Heart left ventricle (tissue), 16 donors: ENCODE results near the gene NEU3. TPM values are rescaled to one million over a fixed set of nuclear protein-coding genes. Genes with fewer than 3 reads are reported as not detected.

Source experiments
- ATAC-seq, 4 donors: fragments of 200-7000 bp; cut with Tn5 transposase; one replicate each; pipeline ENCODE4 v1.9.1; 2020 to 2022; ENCODE audit warnings: moderate library complexity in 4 of 4, mild to moderate bottlenecking in 3 of 4, moderate number of reproducible peaks in 1 of 4
- DNase-seq, 5 donors: peaks; one replicate each; pipeline ENCODE4 v3.0.0-alpha.2; 2020
- H3K27ac ChIP-seq, 12 donors: fragments of 200-600 bp; sonication (generic) in 4 of 12; one replicate each; pipeline versions ENCODE4 v1.5.0 to v1.8.0; 2016 to 2022; ENCODE audit warnings: mild to moderate bottlenecking in 2 of 12
- H3K27me3 ChIP-seq, 9 donors: fragments of 200-600 bp; sonication (generic) in 2 of 9; one replicate each; pipeline versions ENCODE4 v1.5.1 to v1.8.0; 2016 to 2022; ENCODE audit warnings: mild to moderate bottlenecking in 3 of 9
- H3K36me3 ChIP-seq, 9 donors: fragments of 200-600 bp; sonication (generic) in 2 of 9; one replicate each; pipeline versions ENCODE4 v1.5.0 to v1.8.0; 2018 to 2022; ENCODE audit warnings: mild to moderate bottlenecking in 2 of 9
- H3K4me1 ChIP-seq, 12 donors: fragments of 200-600 bp; sonication (generic) in 4 of 12; one replicate each; pipeline versions ENCODE4 v1.5.0 to v1.8.0; 2016 to 2022; ENCODE audit warnings: mild to moderate bottlenecking in 3 of 12
- H3K4me3 ChIP-seq, 12 donors: fragments of 200-600 bp; sonication (generic) in 4 of 12; one replicate each; pipeline versions ENCODE4 v1.5.0 to v1.8.0; 2017 to 2022; ENCODE audit warnings: mild to moderate bottlenecking in 9 of 12, moderate library complexity in 4 of 12
- H3K9me3 ChIP-seq, 12 donors: fragments of 200-600 bp; sonication (generic) in 4 of 12; one replicate each; pipeline versions ENCODE4 v1.5.0 to v1.8.0; 2016 to 2022; ENCODE audit warnings: mild to moderate bottlenecking in 1 of 12
- POLR2A ChIP-seq, 2 donors: fragments of 450-650 bp; IDR thresholded peaks; one replicate each; pipeline ENCODE4 v1.6.1; 2017; ENCODE audit warnings: antibody characterized with exemption in 2 of 2, mild to moderate bottlenecking in 2 of 2, moderate library complexity in 2 of 2
- WGBS, 4 donors: extraction: QIAGEN DNeasy Blood & Tissue Kit in 2 of 4; methylation state at CpG; one replicate each; pipeline versions ENCODE4 v1.1.5 to v1.1.7; 2013 to 2018; 5-methylcytosine and 5-hydroxymethylcytosine counted together
- intact Hi-C, 10 donors: fragments of 100-400 bp; cut with DNase I; formaldehyde crosslinking; loops; one replicate each; pipeline versions ENCODE4 v1.11.1 to v1.14.2; 2022
- polyA plus RNA-seq, 2 donors: library from polyadenylated mRNA; stranded (reverse); fragments of 200-250 nt; gene quantifications; one replicate each; pipeline ENCODE4 v1.2.3, GENCODE V29; 2013
- total RNA-seq, 9 donors: library from RNA; depleted of rRNA in 2 of 9; stranded (reverse); fragments of >200 nt in 2 of 9; fragmentation: NEBNext Ultra II Directional in 3 of 9; extraction: Animal tissue kit (Norgen Biotek cat#: 25700) in 3 of 9; gene quantifications; one replicate each; pipeline versions ENCODE4 v1.1.0 to v1.2.4, GENCODE V29; 2016 to 2023
- TF ChIP-seq, protein P1 (sequence below), 12 donors: fragments of 200-600 bp; sonication (generic) in 4 of 12; IDR thresholded peaks; one replicate each; pipeline versions ENCODE4 v1.5.0 to v1.8.0; 2018 to 2022; ENCODE audit warnings: antibody characterized with exemption in 12 of 12, mild to moderate bottlenecking in 5 of 12
- donor health status: ischemic (EF 13 %, LVEDD 7.1; RV severe dilation, severe dysfunction).
- donor health status: healthy with polysubstance abuse.
- donor health status: DM: no; HTN: yes; CAD: no.
- donor health status: DM: no; HTN: no; CAD: no.
- donor health status: ischemic (EF 25% LVEDD 6.9; RV normal size, moderate dysfunction).
- donor health status: ischemic (EF 25% LVEDD 5.7; RV mildly dilated, moderate dysfunction).
- donor health status: healthy.
- donor health status: DM: yes; HTN: yes; CAD: no.
- donor health status: ischemic (EF 35%, LVEDD 5.7; RV mildly dilated, moderate dysfunction).
- donor health status: nonischemic (EF 11% LVEDD 7.7; RV severe dilation, severe dysfunction).
- donor health status: DM: yes; HTN: yes; CAD: no.
- donor health status: PGD.
- donor health status: ischemic (EF 29% LVEDD 5.4; RV normal size, mild dysfunction).
- donor health status: nonischemic (EF 23%, LVEDD 6.1; RV moderate dilation, normal function).

The NEU3 gene
- total and polyA plus RNA-seq, 11 donors = 5.1 to 16.6 (median 7.7) TPM

DNA sequence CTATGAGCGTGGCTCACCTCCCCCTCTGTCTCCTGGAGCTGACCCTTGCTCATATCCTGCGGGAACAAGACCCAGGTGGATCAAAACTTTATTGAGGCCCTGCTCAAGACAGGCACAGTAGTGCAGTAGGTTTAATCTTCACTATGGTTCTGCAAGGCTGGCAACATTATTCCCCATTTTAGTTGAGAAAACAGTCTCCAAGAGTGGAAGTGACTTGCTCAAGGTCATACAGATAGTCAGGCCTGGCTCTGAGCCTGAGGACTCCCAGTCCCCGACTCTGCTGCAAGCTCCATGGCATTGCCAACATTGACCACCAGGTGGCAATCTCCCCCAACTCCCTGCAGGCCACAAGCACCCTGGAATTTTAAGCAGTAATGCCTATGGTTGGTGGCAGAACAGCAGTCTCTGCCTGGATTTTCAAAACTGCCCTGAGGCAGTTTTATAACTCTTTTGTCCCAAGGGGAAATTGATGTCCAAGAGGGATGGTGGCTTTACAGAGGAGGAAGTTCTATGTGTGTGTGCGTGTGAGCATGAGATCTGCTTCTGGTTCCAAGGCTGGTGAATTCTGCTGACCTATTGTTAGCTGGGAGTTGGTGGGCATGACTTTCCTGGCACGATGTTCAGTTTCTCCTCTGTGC, 34.1 kb downstream of the NEU3 start:
- 41 to 55% (median 50%) methylated on average over 5 of the region's 5 CpGs for WGBS, 4 donors
- H3K9me3 ChIP-seq = peaks cover 0 to 8% (median 0%) of the 10 kb centered on the region in 12 donors

GRCh38 chr11:75023446-75024067, 34.8 kb downstream of the NEU3 start:
- intact Hi-C loops = loop anchor here in 9 of 10 donors (2.0 to 5.0 kb wide), 4 partner anchors 76 to 225 kb away; partner anchors contain the start of genes SPCS2 (in 1 of the 9), TPBGL (in 1 of the 9) and XRRA1 (in 1 of the 9)
- ATAC-seq (peak in 2 of 4 donors; percentile 3 to 5), DNase-seq (no peak)
- H3K36me3 ChIP-seq = no peaks in the 10 kb centered on the region
- no peak overlapping the region for H3K4me3 ChIP-seq
- H3K27me3 ChIP-seq = no peaks in the 10 kb centered on the region
- 87 to 95% (median 89%) methylated on average over 6 of the region's 6 CpGs for WGBS, 4 donors
- no peak for TF ChIP-seq POLR2A (IDR thresholded peaks at IDR 0.05)
- TF ChIP-seq, protein P1, sequence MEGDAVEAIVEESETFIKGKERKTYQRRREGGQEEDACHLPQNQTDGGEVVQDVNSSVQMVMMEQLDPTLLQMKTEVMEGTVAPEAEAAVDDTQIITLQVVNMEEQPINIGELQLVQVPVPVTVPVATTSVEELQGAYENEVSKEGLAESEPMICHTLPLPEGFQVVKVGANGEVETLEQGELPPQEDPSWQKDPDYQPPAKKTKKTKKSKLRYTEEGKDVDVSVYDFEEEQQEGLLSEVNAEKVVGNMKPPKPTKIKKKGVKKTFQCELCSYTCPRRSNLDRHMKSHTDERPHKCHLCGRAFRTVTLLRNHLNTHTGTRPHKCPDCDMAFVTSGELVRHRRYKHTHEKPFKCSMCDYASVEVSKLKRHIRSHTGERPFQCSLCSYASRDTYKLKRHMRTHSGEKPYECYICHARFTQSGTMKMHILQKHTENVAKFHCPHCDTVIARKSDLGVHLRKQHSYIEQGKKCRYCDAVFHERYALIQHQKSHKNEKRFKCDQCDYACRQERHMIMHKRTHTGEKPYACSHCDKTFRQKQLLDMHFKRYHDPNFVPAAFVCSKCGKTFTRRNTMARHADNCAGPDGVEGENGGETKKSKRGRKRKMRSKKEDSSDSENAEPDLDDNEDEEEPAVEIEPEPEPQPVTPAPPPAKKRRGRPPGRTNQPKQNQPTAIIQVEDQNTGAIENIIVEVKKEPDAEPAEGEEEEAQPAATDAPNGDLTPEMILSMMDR (IDR thresholded peaks at IDR 0.05) = no peak
- H3K4me1 ChIP-seq = peaks cover 0 to 22% (median 5%) of the 10 kb centered on the region in 12 donors
- peak overlapping the region in 3 of 12 donors; percentile 17 to 61 (median 46) for H3K27ac ChIP-seq
- H3K9me3 ChIP-seq = peaks cover 0 to 8% (median 0%) of the 10 kb centered on the region in 12 donors

More for the DNA sequence above, 34.1 kb downstream of the NEU3 start:
- Histone ChIP-seq H3K27me3 (no peaks in the 10 kb centered on the region), H3K27ac (peak overlapping the region in 6 of 12 donors; percentile 17 to 64 (median 39)), H3K4me1 (peaks cover 0 to 22% (median 5%) of the 10 kb centered on the region in 12 donors), H3K36me3 (no peaks in the 10 kb centered on the region), H3K4me3 (no peak overlapping the region)
- TF ChIP-seq, protein P1 (IDR thresholded peaks at IDR 0.05) = peak; percentile 81 to 97 (median 94)
- TF ChIP-seq POLR2A (IDR thresholded peaks at IDR 0.05) = no peak
- DNase-seq (peak; percentile 71 to 84 (median 78)), ATAC-seq (peak; percentile 86 to 93 (median 90))
- intact Hi-C loops = loop anchor here in 8 of 10 donors (2.0 to 5.0 kb wide), 3 partner anchors 76 to 226 kb away; partner anchors contain the start of genes SPCS2 (in 1 of the 8) and XRRA1 (in 1 of the 8)

GRCh38 chr11:75024068-75024449, 35.3 kb downstream of the NEU3 start:
- Histone ChIP-seq H3K27me3 (no peaks in the 10 kb centered on the region), H3K4me3 (no peak overlapping the region), H3K4me1 (peaks cover 0 to 22% (median 5%) of the 10 kb centered on the region in 12 donors), H3K27ac (peak overlapping the region in 1 of 12 donors; percentile 61), H3K36me3 (no peaks in the 10 kb centered on the region), H3K9me3 (peaks cover 0 to 3% (median 0%) of the 10 kb centered on the region in 12 donors)
- TF ChIP-seq, protein P1 (IDR thresholded peaks at IDR 0.05) = no peak
- no peak for TF ChIP-seq POLR2A (IDR thresholded peaks at IDR 0.05)
- intact Hi-C loops = loop anchor here in 5 of 10 donors (2.0 to 5.0 kb wide), 3 partner anchors 77 to 223 kb away; partner anchors contain the start of genes SPCS2 (in 1 of the 5), TPBGL (in 1 of the 5) and XRRA1 (in 1 of the 5)
- ATAC-seq (no peak), DNase-seq (no peak)
- whole genome bisulfite sequencing, 4 donors = 65 to 84% (median 71%) methylated on average over 4 to 6 of the region's 6 CpGs

- Histone ChIP-seq H3K36me3 (no peaks in the 10 kb centered on the region), H3K4me3 (no peak overlapping the region), H3K4me1 (peaks cover 0 to 22% (median 5%) of the 10 kb centered on the region in 12 donors), H3K27me3 (no peaks in the 10 kb centered on the region), H3K27ac (no peak overlapping the region), H3K9me3 (no peaks in the 10 kb centered on the region)
- DNase-seq (no peak), ATAC-seq (peak in 1 of 4 donors; percentile 13)
- intact Hi-C loops = loop anchor here in 5 of 10 donors (2.0 to 5.0 kb wide), 4 partner anchors 77 to 223 kb away; partner anchors contain the start of genes SPCS2 (in 1 of the 5), TPBGL (in 1 of the 5) and XRRA1 (in 1 of the 5)
- WGBS, 4 donors = 56 to 71% (median 62%) methylated on average over 1 of the region's 1 CpG
- TF ChIP-seq, protein P1 (IDR thresholded peaks at IDR 0.05) = no peak
- TF ChIP-seq POLR2A (IDR thresholded peaks at IDR 0.05) = no peak
Observed at GRCh38 chr11:75024764-75025211, 36.1 kb downstream of the NEU3 start.
